ENCODE data around the gene CCL28.

- TF ChIP-seq POLR2A (IDR thresholded peaks at IDR 0.05) (no peak), EP300 (IDR thresholded peaks at IDR 0.05; ENCODE audit: low read depth) (no peak), CTCF (IDR thresholded peaks at IDR 0.05) (peak; percentile 68 to 80 (median 77)), POLR2AphosphoS5 (IDR thresholded peaks at IDR 0.05) (no peak)
Observed at GRCh38 chr5:43389679-43390329, 22.4 kb downstream of the CCL28 start.

Measured in transverse colon (tissue), 4 donors.